Liver (tissue), 3 donors: ENCODE data around the gene TLCD3A.

ENCODE experiments used
- ATF3 ChIP-seq: IDR thresholded peaks from 2 replicates; pipeline ENCODE4 v1.6.1; 2016; ENCODE audit warnings: antibody characterized with exemption
- CTCF ChIP-seq: fragments of 150-350 bp; IDR thresholded peaks from 2 replicates; pipeline ENCODE4 v1.5.1; 2017; ENCODE audit warnings: improper control_type of control experiment, low read depth, low read length; ENCODE audit not compliant: missing input control
- FOXA1 ChIP-seq: IDR thresholded peaks from 2 replicates; pipeline ENCODE4 v1.6.1; 2016; ENCODE audit warnings: antibody characterized with exemption
- GABPA ChIP-seq, 2 donors: IDR thresholded peaks in 1 of 2; conservative IDR thresholded peaks in 1 of 2; 2 replicates each; pipeline ENCODE4 v1.6.1; 2016; ENCODE audit warnings: antibody characterized with exemption in 2 of 2, mild to moderate bottlenecking in 1 of 2, moderate library complexity in 1 of 2
- JUND ChIP-seq, 2 donors: IDR thresholded peaks; 2 replicates each; pipeline ENCODE4 v1.6.1; 2016; ENCODE audit warnings: antibody characterized with exemption in 2 of 2
- RAD21 ChIP-seq, 2 donors: IDR thresholded peaks; 2 replicates each; pipeline ENCODE4 v1.6.1; 2016; ENCODE audit warnings: antibody characterized with exemption in 2 of 2, mild to moderate bottlenecking in 2 of 2
- REST ChIP-seq: IDR thresholded peaks from 2 replicates; pipeline ENCODE4 v1.6.1; 2016; ENCODE audit warnings: antibody characterized with exemption, mild to moderate bottlenecking
- RXRA ChIP-seq, 2 donors: IDR thresholded peaks; 2 replicates each; pipeline ENCODE4 v1.6.1; 2017 to 2018; ENCODE audit warnings: antibody characterized with exemption in 2 of 2, mild to moderate bottlenecking in 1 of 2
- SP1 ChIP-seq: IDR thresholded peaks from 2 replicates; pipeline ENCODE4 v1.6.1; 2018; ENCODE audit warnings: antibody characterized with exemption, mild to moderate bottlenecking
- TAF1 ChIP-seq: conservative IDR thresholded peaks from 2 replicates; pipeline ENCODE4 v1.6.1; 2016; ENCODE audit warnings: antibody characterized with exemption, mild to moderate bottlenecking
- YY1 ChIP-seq: IDR thresholded peaks from 2 replicates; pipeline ENCODE4 v1.6.1; 2016; ENCODE audit warnings: antibody characterized with exemption, mild to moderate bottlenecking
- TF ChIP-seq, protein P1 (sequence below): IDR thresholded peaks from 2 replicates; pipeline ENCODE4 v1.6.1; 2016; ENCODE audit warnings: antibody characterized with exemption
- donor health status: healthy.
- donor health status: healthy.

DNA sequence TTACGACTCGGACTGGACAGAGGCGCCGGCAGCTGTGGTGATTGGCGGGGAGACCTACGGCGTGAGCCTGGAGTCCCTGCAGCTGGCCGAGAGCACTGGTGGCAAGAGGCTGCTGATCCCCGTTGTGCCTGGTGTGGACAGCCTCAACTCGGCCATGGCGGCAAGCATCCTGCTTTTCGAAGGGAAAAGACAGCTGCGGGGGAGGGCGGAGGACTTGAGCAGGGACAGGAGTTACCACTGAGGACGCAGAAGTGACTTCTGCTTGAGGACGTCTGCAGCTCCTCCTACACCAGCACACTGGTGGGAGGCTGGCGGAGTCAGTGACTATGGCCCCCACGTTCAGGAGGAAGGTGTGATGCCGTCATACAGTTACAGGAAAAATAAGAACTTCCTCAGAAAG is 59.4 kb downstream of the TLCD3A start:
- TF ChIP-seq ATF3 (no peak), CTCF (no peak), GABPA (IDR thresholded peaks at IDR 0.05 in 1 of 2, conservative IDR thresholded peaks at IDR 0.05 in 1 of 2) (no peak), TAF1 (no peak), RAD21 (IDR thresholded peaks at IDR 0.05) (no peak), FOXA1 (no peak), RXRA (IDR thresholded peaks at IDR 0.05) (no peak), JUND (IDR thresholded peaks at IDR 0.05) (no peak), YY1 (no peak), SP1 (no peak), REST (no peak)
- TF ChIP-seq, protein P1, sequence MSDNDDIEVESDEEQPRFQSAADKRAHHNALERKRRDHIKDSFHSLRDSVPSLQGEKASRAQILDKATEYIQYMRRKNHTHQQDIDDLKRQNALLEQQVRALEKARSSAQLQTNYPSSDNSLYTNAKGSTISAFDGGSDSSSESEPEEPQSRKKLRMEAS: no peak
